HG02759 (cell line): Measurements from ENCODE around the gene CYLD.

Experiments used
- ATAC-seq: cut with Tn5 transposase; IDR thresholded peaks from one replicate; pipeline ENCODE4 v1.9.1; 2021; ENCODE audit warnings: mild to moderate bottlenecking, moderate library complexity; ENCODE audit not compliant: unreplicated experiment

CYLD gene

DNA sequence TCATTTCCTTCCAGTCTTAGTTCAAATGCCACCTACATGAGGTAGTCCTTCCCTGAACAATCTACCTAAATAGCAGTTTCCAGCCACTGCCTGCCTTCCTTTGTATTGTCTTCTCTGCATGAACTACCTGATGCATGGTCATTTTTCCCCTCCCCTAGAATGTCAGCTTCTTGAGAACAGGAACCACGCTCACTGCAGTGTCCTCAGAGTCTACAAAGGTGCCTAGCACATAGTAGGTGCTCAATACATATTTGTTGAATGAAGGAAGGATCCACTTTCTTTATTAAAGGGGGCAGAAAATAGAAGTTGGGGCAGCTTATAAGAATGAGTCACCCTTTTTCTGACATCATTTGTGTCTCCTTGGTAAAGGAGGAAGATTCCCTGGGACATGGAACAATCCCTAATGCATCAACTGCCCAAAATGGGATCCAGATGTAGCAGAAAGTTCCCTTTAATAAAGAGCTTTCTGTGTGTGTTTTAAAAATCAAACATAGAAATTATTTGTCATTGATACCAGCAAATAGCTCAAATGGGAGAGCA lies 4.4 kb upstream of the CYLD start:
- ATAC-seq = no peak

- no peak for ATAC-seq
These were observed 2.9 kb upstream of the CYLD start for GRCh38 chr16:50739031-50739430.

- no peak for ATAC-seq
These were observed 1.1 kb upstream of the CYLD start for GRCh38 chr16:50740736-50741135.

GRCh38 chr16:50741225-50741780 lies 583 bp upstream of the CYLD start:
- ATAC-seq = peak; percentile 1

GRCh38 chr16:50742576-50743200 lies 802 bp downstream of the CYLD start:
- ATAC-seq = no peak

DNA sequence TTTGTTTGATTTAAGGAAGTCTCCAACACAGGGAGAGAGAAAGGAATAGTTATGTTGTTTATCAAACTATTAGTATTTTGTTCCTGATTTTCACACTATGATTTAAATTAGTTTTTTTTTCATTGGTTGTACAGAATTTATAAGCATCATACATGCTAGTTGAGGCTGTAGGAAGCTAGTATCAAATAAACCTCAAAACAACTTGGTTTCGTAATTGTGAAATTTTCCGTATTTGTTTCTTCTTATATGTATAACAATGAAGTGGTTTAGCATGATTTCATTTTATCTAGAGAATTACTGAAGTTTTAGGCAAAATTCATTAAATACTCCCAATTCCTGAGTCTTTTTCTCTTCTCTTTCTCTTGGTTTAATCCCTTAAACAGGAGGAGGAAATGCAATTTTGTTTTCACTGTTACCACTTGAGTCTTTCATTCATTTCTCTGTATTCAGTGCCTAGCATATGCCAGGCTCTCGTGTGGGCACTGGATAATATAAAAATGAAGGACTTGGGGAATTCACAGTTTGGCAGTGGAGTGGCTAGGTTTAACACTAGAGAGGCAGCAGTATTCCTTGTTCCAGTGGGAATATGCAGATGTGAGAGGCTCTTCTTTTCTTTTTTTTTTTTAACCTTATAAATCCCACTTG lies 1.8 kb downstream of the CYLD start:
- no peak for ATAC-seq

GRCh38 chr16:50744881-50745280 lies 3.0 kb downstream of the CYLD start:
- ATAC-seq = no peak

GRCh38 chr16:50745940-50746339 lies 4.1 kb downstream of the CYLD start:
- no peak for ATAC-seq

DNA sequence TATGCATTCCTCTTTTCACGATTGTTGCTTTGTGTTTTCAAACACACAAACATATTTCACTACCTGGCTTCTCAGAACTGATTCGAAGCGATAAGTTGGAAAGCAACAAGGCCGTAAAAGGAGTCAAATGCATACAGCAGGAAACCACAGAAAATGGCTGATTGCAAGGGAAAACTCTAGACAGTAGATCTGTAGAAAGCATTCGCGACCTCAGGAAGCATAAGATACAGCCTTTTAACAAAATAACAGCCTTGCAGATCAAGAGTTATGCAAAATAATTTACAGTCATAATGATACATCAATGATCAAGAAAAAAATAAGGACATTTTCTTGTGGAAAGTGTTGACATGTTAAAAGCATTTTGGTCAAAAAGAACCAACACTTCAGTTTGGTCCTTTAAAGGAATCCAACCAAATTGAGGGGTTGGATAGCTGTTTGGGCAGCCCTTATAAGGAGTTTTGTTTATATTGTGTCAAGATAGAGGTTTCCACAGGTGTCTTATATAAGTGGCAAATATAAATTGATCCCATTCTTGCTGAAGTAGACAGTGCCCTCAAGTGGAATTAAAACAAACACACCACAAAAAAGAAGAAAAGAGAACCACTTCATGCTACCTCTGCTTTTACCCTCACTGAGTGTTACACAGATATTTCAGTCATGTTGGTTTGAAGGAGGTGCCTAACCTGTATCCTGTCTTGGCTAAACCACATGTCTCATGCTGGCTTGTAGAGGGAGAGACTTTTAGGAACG lies 5.5 kb downstream of the CYLD start:
- ATAC-seq = peak; percentile 44

GRCh38 chr16:50751528-50751927 lies 9.6 kb downstream of the CYLD start:
- no peak for ATAC-seq

- no peak for ATAC-seq
These were observed 10.8 kb downstream of the CYLD start for GRCh38 chr16:50752471-50753235.

DNA sequence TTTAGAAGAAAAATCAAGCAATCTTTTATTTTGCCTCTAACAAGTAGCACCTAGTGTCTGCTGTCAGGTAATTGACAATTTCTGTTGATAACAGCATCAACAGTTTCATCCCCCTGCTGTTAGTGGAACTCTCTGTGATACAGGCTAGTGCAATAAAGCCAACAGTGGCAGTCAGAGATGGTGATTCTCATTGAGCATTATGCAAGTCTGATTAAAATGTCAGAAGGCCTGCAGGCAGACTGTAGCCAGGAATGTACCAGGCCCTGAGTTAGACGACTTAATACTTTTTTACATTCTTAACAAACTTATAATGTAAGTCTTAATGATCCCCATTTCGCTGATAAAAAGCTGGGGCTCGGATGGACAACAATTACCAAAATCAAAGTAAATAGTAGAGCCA lies 14.6 kb downstream of the CYLD start:
- ATAC-seq = no peak

- ATAC-seq = no peak
These were observed 19.4 kb downstream of the CYLD start for GRCh38 chr16:50761267-50761666.

DNA sequence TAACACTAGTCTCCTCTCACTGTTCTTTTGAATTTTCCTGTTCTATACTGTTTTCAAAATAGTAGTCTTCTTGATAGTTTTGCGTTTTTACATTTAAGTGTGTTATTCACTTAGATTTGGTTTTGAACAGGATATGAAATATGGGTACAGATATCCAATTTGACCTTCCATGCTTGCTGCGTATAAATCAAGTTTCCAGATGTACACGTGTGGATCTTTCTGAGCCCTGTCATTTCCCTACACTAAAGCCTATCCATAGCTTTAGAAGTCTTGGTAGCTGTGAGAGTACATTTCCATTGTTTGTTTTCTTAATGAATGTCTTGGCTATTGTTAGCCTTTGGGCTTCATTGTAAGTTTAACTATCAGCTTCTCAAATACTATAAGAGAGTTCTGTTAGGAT lies 20.4 kb downstream of the CYLD start:
- ATAC-seq = no peak

DNA sequence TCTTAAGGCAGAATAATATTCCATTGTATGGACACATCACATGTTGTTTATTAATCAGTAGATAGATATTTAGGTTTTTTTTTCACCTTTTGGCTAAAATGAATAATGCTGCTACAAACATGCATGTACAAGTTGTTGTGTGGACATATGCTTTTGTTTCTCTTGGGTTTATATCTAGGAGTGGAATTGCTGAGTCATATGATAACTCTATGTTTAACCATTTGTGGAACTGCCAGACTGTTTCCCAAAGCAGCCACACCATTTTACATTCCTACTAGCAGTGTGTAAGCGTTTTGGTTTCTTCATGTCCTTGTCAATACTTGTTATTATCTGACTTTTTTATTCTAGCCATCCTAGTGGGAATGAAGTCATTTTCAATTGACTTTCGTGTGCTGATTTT lies 21.3 kb downstream of the CYLD start:
- ATAC-seq = no peak

DNA sequence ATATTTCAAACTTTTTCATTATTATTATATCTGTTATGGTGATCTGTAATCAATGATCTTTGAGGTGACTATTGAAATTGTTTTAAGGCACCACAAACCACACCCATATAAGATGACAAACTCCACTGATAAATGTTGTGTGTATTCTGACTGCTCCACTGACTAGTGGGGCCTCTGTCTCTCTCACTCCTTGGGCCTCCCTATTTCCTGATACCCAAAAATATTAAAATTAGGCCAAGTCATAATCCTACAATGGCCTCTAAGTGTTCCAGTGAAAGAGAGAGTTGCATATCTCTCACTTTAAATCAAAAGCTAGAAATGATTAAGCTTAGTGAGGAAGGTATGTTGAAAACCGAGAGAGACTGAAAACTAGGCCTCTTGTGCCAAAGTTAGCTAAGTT lies 23.4 kb downstream of the CYLD start:
- ATAC-seq = no peak

DNA sequence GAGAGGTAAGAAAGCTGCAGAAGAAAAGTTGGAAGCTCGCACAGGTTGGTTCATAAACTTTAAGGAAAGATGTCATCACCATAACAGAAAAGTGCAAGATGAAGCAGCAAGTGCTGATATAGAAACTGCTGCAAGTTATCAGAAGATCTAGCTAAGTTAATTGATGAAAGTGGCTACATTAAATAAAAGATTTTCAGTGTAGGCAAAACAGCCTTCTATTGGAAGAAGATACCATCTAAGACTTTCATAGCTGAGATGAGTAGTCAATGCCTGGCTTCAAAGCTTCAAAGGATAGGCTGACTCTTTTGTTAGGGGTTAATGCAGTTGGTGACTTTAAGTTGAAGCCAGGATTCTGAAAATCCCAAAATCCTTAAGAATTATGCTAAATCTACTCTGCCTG lies 24.0 kb downstream of the CYLD start:
- no peak for ATAC-seq

DNA sequence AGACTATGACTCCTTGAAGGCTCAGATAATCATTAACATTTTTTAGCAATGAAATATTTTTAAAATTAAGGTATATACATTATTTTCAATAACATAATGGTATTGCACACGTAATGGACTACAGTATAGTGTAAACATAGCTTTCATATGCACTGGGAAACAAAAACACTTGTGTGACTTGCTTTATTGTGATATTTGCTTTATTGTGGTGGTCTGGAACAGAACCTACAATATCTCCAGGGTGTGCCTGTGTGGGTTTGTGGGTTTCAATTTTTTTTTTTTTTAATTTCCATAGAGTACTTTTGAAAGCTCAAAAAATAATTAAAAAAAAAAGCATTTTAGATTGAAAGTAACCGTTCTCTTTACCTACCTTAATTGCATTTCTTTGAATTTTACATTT lies 25.3 kb downstream of the CYLD start:
- ATAC-seq = no peak

- no peak for ATAC-seq
These were observed 29.5 kb downstream of the CYLD start for GRCh38 chr16:50771366-50771765.

- ATAC-seq = no peak
These were observed 32.5 kb downstream of the CYLD start for GRCh38 chr16:50774405-50774804.

GRCh38 chr16:50774960-50775359 lies 33.1 kb downstream of the CYLD start:
- ATAC-seq = no peak
